Measurements from ENCODE around the gene ATP8A1. TPM values are rescaled to one million over a fixed set of nuclear protein-coding genes. Genes with fewer than 3 reads are reported as not detected.
"Not testable (repeated sequence)": the region's sequence is repeated elsewhere in the genome, so short reads cannot be mapped to it uniquely, and the experiment has no call there.

ATP8A1 gene
- total and polyA plus RNA-seq, 12 donors = 14.4 to 58.3 (median 27.7) TPM

DNA sequence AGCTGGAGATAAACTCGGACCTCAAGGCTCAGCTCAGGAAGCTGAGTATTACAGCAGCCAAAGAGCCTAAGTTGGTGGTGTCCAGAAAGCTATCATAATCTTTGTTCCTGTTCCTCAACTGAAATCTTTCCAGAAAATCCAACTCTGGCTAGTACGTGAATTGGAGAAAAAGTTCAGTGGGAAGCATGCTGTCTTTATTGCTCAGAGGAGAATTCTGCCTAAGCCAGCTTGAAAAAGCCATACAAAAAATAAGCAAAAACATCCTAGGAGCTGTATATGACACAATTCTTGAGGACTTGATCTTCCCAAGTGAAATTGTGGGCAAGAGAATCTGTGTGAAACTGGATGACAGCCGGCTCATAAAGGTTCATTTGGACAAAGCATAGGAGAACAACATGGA, 185.0 kb downstream of the ATP8A1 start:
- no peak for DNase-seq
- H3K27ac ChIP-seq = no peak overlapping the region
- intact Hi-C loops (cut with DNase I) = no loop called here
- TF ChIP-seq POLR2A (IDR thresholded peaks at IDR 0.05) (no peak), CTCF (IDR thresholded peaks at IDR 0.05) (no peak)
- no peaks in the 10 kb centered on the region for H3K27me3 ChIP-seq
- no peaks in the 10 kb centered on the region for H3K36me3 ChIP-seq (replicated peaks in 1 of 2)
- 93 to 95% (median 93%) methylated on average over 3 of the region's 3 CpGs for WGBS, 4 donors
- no peak overlapping the region for H3K4me3 ChIP-seq
- H3K4me1 ChIP-seq (replicated peaks in 1 of 2) = no peaks in the 10 kb centered on the region
- no peaks in the 10 kb centered on the region for H3K9me3 ChIP-seq (replicated peaks in 1 of 3)

GRCh38 chr4:42470023-42470422, 186.9 kb downstream of the ATP8A1 start:
- H3K27me3 ChIP-seq = no peaks in the 10 kb centered on the region
- DNase-seq = no peak
- H3K9me3 ChIP-seq (replicated peaks in 1 of 3) = no peaks in the 10 kb centered on the region
- no peak overlapping the region for H3K4me3 ChIP-seq
- intact Hi-C loops (cut with DNase I) = no loop called here
- H3K27ac ChIP-seq = no peak overlapping the region
- H3K4me1 ChIP-seq (replicated peaks in 1 of 2) = peaks cover 6 to 7% of the 10 kb centered on the region in 2 donors
- TF ChIP-seq CTCF (IDR thresholded peaks at IDR 0.05) (no peak), POLR2A (IDR thresholded peaks at IDR 0.05) (no peak)
- 86 to 92% (median 87%) methylated on average over 5 of the region's 5 CpGs for WGBS, 4 donors
- H3K36me3 ChIP-seq (replicated peaks in 1 of 2) = no peaks in the 10 kb centered on the region

DNA sequence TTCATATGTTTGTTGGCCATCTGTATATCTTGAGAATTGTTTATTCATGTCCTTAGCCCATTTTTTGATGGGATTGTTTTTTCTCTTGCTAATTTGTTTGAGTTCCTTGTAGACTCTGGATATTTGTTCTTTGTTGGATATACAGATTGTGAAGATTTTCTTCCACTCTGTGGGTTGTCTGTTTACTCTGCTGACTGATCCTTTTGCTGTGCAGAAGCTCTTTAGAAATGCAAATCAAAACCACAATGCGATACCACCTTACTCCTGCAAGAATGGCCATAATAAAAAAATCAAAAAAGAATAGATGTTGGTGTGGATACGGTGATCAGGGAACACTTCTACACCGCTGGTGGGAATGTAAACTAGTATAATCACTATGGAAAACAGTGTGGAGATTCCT, 189.1 kb downstream of the ATP8A1 start:
- WGBS, 4 donors = 89 to 97% (median 95%) methylated on average over 3 of the region's 3 CpGs
- H3K36me3 ChIP-seq (replicated peaks in 1 of 2); H3K27me3 ChIP-seq; H3K27ac ChIP-seq; H3K9me3 ChIP-seq (replicated peaks in 1 of 3); H3K4me3 ChIP-seq; DNase-seq; H3K4me1 ChIP-seq (replicated peaks in 1 of 2); intact Hi-C loops (cut with DNase I): not testable (repeated sequence)

DNA sequence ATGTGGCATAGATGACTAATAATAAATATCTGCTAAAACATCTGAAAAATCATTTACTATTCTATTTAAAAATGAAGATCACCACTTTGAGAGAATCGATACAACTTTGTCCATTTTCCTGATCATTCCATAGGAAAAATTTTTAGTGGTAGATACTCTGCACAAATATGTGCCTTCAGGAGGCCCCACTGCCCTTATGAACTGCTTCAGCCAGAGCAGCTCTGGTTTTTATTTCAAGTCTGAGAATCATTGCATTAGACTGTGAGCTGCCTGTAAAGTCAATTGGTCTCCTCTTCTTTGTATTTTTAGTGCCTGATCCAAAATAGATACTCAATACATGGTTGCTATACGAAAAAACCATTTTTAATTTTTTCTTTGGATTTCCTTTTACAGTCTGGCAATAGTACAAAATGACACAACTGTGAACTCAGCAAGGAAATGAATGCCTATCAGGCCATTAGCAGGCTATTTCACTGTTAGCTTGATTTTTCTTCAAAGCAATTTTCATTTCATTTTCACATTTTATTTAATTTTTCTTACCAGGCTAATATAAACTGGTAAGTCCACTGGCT, 190.5 kb downstream of the ATP8A1 start:
- no peaks in the 10 kb centered on the region for H3K9me3 ChIP-seq (replicated peaks in 1 of 3)
- no peaks in the 10 kb centered on the region for H3K36me3 ChIP-seq (replicated peaks in 1 of 2)
- TF ChIP-seq CTCF (IDR thresholded peaks at IDR 0.05) (no peak), POLR2A (IDR thresholded peaks at IDR 0.05) (no peak)
- no peak overlapping the region for H3K4me3 ChIP-seq
- H3K4me1 ChIP-seq (replicated peaks in 1 of 2) = peaks cover 6 to 7% of the 10 kb centered on the region in 2 donors
- H3K27me3 ChIP-seq = no peaks in the 10 kb centered on the region
- no peak for DNase-seq
- 39 to 50% (median 41%) methylated on average over 2 of the region's 2 CpGs for WGBS, 4 donors
- no peak overlapping the region for H3K27ac ChIP-seq
- intact Hi-C loops (cut with DNase I) = no loop called here

GRCh38 chr4:42464550-42465094, 192.3 kb downstream of the ATP8A1 start:
- Histone ChIP-seq H3K27me3 (no peaks in the 10 kb centered on the region), H3K27ac (no peak overlapping the region), H3K4me3 (no peak overlapping the region), H3K4me1 (replicated peaks in 1 of 2) (peaks cover 6 to 7% of the 10 kb centered on the region in 2 donors), H3K9me3 (replicated peaks in 1 of 3) (no peaks in the 10 kb centered on the region), H3K36me3 (replicated peaks in 1 of 2) (no peaks in the 10 kb centered on the region)
- DNase-seq = no peak
- TF ChIP-seq POLR2A (IDR thresholded peaks at IDR 0.05) (no peak), CTCF (IDR thresholded peaks at IDR 0.05) (no peak)
- intact Hi-C loops (cut with DNase I) = no loop called here
- WGBS, 4 donors = 91 to 96% (median 95%) methylated on average over 8 of the region's 8 CpGs

- H3K27me3 ChIP-seq; H3K4me1 ChIP-seq (replicated peaks in 1 of 2); intact Hi-C loops (cut with DNase I); H3K4me3 ChIP-seq; DNase-seq; H3K9me3 ChIP-seq (replicated peaks in 1 of 3); H3K36me3 ChIP-seq (replicated peaks in 1 of 2); H3K27ac ChIP-seq: not testable (repeated sequence)
- 87 to 100% (median 95%) methylated on average over 1 of the region's 1 CpG for WGBS, 4 donors
Observed at GRCh38 chr4:42461216-42461615, 195.7 kb downstream of the ATP8A1 start.

Data from adrenal gland (tissue), 12 donors.